PFSK-1 (cell line): ENCODE measurements around the gene RNF212B.

ENCODE experiments used
- FOXP2 ChIP-seq: optimal IDR thresholded peaks from 2 replicates; pipeline ENCODE3; 2011; ENCODE audit warnings: borderline replicate concordance, control low read depth, inconsistent platforms; ENCODE audit not compliant: insufficient read depth; ENCODE audit errors: extremely low read length, extremely low read depth
- POLR2AphosphoS5 ChIP-seq: IDR thresholded peaks from 2 replicates; pipeline ENCODE4 v1.6.1; 2012; ENCODE audit warnings: low read depth, mild to moderate bottlenecking, control low read depth, low read length, moderate library complexity
- SIN3A ChIP-seq: IDR thresholded peaks from 2 replicates; pipeline ENCODE4 v1.6.1; 2012; ENCODE audit warnings: mild to moderate bottlenecking, low read length, moderate library complexity, borderline replicate concordance; ENCODE audit not compliant: insufficient read depth
- TAF1 ChIP-seq: IDR thresholded peaks from 2 replicates; pipeline ENCODE4 v1.6.1; 2012; ENCODE audit warnings: low read length, control low read depth, borderline replicate concordance; ENCODE audit not compliant: insufficient read depth
- TF ChIP-seq, protein P1 (sequence below), 2 experiments: IDR thresholded peaks; 2 replicates each; pipeline versions ENCODE4 v1.6.1 to v1.8.0; 2011 to 2012; ENCODE audit warnings: low read depth in 2 of 2, low read length in 2 of 2, control low read depth in 1 of 2, inconsistent platforms in 1 of 2, mild to moderate bottlenecking in 1 of 2, moderate library complexity in 1 of 2; ENCODE audit not compliant: insufficient read depth in 1 of 2

RNF212B gene

DNA sequence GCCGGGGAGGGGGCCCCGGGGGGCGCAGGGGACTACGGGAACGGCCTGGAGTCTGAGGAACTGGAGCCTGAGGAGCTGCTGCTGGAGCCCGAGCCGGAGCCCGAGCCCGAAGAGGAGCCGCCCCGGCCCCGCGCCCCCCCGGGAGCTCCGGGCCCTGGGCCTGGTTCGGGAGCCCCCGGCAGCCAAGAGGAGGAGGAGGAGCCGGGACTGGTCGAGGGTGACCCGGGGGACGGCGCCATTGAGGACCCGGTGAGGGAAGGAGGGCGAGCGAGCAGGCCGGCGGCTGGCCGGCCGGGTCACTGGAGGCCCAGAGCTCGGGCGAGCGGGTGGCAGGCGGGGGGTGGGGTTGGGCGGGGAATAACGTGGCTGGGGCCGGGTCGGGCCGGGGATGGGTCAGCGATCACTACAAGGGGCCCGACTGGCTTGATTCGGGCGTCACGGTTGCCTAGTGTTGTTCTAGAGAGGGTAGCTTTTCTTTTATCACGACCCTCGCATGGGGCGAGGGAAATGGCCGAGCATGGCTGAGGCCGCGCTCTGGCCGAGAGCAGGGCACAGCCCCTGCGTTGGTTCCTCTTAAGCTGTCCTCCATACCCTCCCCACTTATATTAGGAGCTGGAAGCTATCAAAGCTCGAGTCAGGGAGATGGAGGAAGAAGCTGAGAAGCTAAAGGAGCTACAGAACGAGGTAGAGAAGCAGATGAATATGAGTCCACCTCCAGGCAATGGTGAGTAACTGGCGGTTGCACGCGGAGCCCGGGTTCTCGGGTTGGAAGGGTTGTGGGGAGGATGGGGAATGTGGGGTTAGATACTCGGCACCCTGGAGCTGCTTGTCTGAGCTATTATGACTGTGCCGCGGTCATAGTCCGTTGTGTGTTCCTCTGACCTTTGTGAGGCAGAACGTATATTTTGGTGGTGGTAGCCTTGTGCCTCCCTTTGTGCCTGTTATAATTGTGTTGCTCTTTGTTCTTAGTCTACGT, 84.1 kb downstream of the RNF212B start:
- no peak for TF ChIP-seq FOXP2
- TF ChIP-seq SIN3A: no peak
- TF ChIP-seq, protein P1, sequence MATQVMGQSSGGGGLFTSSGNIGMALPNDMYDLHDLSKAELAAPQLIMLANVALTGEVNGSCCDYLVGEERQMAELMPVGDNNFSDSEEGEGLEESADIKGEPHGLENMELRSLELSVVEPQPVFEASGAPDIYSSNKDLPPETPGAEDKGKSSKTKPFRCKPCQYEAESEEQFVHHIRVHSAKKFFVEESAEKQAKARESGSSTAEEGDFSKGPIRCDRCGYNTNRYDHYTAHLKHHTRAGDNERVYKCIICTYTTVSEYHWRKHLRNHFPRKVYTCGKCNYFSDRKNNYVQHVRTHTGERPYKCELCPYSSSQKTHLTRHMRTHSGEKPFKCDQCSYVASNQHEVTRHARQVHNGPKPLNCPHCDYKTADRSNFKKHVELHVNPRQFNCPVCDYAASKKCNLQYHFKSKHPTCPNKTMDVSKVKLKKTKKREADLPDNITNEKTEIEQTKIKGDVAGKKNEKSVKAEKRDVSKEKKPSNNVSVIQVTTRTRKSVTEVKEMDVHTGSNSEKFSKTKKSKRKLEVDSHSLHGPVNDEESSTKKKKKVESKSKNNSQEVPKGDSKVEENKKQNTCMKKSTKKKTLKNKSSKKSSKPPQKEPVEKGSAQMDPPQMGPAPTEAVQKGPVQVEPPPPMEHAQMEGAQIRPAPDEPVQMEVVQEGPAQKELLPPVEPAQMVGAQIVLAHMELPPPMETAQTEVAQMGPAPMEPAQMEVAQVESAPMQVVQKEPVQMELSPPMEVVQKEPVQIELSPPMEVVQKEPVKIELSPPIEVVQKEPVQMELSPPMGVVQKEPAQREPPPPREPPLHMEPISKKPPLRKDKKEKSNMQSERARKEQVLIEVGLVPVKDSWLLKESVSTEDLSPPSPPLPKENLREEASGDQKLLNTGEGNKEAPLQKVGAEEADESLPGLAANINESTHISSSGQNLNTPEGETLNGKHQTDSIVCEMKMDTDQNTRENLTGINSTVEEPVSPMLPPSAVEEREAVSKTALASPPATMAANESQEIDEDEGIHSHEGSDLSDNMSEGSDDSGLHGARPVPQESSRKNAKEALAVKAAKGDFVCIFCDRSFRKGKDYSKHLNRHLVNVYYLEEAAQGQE (IDR thresholded peaks at IDR 0.05; ENCODE audit: insufficient read depth in 1 of 2, low read depth in 2 of 2, low read length in 2 of 2): no peak
- TF ChIP-seq POLR2AphosphoS5: peak; percentile 13; the same call in 1 of the 2 replicates
- no peak for TF ChIP-seq TAF1
